HG02798 (cell line): ENCODE results near the gene THUMPD3.

ENCODE experiments used
- ATAC-seq: cut with Tn5 transposase; IDR thresholded peaks from one replicate; pipeline ENCODE4 v1.9.1; 2021; ENCODE audit warnings: mild to moderate bottlenecking; ENCODE audit not compliant: unreplicated experiment, poor library complexity

Gene THUMPD3

GRCh38 chr3:9362731-9363530, at the start of gene THUMPD3:
TSS of gene THUMPD3 (plus strand) at chr3:9363054. CDS start at chr3:9365069, 2,015 bp downstream.
- ATAC-seq = peak; percentile 99

- ATAC-seq = no peak
Measured at GRCh38 chr3:9314796-9315195, 48.1 kb upstream of the THUMPD3 start.

- ATAC-seq = no peak
Measured at GRCh38 chr3:9316881-9317361, 45.9 kb upstream of the THUMPD3 start.

GRCh38 chr3:9322780-9323179, 40.1 kb upstream of the THUMPD3 start:
- ATAC-seq = no peak

GRCh38 chr3:9324944-9325343, 37.9 kb upstream of the THUMPD3 start:
- no peak for ATAC-seq

GRCh38 chr3:9327578-9327977, 35.3 kb upstream of the THUMPD3 start:
- no peak for ATAC-seq

DNA sequence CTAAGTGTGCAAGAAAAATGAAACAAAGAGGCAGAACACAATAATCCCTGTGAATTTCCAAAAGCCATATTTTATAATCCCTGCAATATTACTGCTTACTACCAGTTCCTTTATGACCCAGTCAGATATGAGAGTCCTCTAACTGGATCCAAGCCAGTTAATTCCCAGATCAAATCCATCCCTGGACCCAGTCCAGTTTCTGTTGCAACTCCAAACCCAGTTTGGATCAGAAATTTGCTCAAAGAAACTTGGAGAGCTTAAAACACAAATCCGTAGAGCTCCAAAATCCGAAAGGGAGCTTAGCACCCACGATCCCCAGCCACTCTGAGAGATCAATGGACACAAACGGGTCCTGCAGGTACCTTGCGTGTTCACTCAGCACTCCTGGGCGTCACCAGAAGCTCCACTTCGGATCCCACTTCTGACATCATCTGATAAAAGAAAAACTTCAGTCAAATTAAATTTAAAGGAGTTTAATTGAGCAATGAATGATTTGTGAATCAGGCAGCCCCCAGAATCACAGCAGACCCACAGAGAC, 32.6 kb upstream of the THUMPD3 start:
- ATAC-seq = no peak

GRCh38 chr3:9331171-9331570, 31.7 kb upstream of the THUMPD3 start:
- no peak for ATAC-seq

DNA sequence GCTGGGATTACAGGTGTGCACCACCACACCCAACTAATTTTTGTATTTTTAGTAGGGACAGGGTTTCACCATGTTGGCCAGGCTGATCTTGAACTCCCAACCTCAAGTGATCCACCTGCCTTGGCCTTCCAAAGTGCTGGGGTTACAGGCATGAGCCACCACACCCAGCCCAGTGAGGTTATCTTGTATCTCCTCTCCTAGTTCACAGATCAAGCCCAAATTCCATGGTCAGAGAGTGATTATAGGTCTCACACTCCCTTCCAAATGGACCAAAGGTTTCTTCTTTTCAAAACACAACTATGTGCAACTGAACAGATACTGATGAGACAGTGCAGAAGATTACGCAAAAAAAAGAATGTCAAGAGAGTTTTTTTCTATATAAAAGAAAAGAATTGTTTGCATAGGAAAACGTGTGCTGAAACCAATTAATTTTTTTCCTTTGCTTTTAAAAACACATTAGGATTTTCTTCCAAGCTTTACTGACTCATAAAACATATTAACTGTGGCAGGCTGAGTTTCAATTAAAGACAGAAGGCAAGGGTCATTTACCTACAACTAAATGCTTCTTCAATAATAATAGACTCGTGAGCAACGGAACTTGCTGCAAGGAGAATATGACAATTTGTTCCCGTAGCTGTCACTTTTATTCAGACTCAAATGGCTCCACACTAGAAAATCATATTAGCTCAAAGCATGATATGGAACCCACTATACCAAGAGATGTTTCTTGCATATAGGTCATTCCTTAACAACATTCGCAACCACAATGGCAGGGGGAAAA, 30.4 kb upstream of the THUMPD3 start:
- ATAC-seq = no peak

DNA sequence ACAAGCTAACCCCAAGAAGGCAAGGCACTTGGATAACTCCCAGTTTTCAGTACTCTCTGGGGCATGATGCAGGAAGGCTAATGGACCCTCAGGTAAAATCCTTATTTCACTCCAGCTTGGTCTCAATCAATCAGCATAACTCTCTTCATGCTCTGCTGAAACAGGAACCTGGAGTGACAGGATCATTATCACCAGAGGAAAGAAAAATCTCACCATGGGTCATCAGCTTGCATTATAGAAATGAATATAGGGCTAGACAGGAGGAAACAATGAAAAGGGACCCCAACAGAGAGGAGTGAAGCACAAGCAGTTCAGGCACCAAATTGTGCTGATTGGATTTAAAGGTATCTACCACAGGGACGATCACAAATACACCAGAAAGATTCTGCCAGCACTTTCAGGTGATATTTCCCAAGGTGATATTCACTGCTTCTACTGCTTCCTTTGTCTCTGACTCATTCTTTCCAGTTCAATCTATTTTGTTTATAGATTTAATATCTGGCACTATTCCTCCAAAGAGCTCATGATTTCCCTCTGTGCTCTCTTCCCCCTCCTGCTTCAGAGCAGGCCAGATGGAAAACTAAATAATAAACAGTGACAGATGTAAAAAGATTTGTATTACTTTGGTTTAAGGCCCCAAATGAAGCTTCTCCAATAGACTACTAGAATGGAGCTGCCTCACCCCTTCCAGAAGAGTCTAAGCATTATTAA, 22.9 kb upstream of the THUMPD3 start:
- no peak for ATAC-seq

- ATAC-seq = no peak
Measured at GRCh38 chr3:9340472-9340902, 22.4 kb upstream of the THUMPD3 start.

GRCh38 chr3:9342696-9343095, 20.2 kb upstream of the THUMPD3 start:
- ATAC-seq = no peak

GRCh38 chr3:9343115-9343514, 19.7 kb upstream of the THUMPD3 start:
- ATAC-seq = no peak

GRCh38 chr3:9345041-9345440, 17.8 kb upstream of the THUMPD3 start:
- no peak for ATAC-seq

- no peak for ATAC-seq
Measured at GRCh38 chr3:9346141-9346540, 16.7 kb upstream of the THUMPD3 start.

GRCh38 chr3:9347081-9347480, 15.8 kb upstream of the THUMPD3 start:
- no peak for ATAC-seq

DNA sequence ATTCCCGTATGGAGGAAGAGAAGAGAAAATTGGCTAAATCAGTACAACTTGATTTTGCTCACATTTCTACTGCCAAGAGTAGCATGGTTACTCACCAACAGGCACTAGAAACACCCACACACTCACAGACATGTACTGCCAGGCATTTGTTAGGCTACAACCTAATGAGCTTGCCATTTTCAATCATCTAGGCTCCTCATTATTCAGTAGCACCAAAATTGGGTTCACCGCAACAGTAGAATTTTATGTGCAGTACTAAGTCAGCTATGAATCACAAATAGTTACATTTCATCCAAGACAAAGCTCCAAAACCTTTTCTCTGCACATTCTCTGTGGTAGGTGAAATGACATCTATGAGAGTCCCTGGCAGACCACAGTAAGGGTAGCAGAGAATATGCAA, 15.0 kb upstream of the THUMPD3 start:
- ATAC-seq = no peak

DNA sequence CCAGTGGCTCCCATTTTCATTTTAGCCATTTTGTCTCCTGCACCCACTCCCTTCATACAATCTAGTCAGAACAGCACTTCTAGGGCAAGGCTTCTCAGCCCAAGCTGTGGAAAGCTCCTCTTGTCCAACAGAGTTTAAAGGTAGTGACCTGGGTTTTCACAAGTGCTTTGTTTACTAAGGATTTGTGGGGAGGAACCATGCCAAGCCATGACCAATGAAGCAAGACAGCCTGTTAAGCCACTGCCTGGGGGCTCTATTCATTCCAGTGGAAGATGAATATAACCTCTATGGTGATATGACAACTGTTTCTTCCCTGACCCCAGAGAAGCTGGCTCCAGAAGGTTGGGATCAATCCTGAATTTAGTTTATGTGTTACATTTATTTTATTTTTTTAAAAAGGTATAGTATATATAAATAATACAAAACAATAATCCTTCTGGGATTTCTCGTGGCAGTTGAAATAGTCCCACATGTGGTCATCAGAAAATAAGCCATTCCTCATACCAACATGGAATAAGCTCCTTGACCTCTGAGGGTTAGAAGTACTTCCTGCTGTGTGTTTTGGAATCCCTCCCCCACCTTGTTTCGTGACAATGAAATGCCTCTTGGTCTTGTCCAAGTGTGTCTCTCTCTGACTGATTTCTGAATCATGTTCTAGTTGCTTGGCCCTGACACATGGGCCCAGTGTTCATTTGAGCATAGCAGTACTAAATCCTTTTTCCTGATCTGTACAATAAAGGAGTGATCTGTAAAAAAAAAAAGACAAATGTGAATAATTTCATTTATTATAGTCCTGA, 13.3 kb upstream of the THUMPD3 start:
- no peak for ATAC-seq

GRCh38 chr3:9351709-9352126, 11.1 kb upstream of the THUMPD3 start:
- ATAC-seq = no peak
